Esophagus mucosa (tissue), 1 donor: ENCODE measurements around the gene RTN4RL2. TPM values are rescaled to one million over a fixed set of nuclear protein-coding genes. Genes with fewer than 3 reads are reported as not detected.

Source experiments
- ATAC-seq: fragments of 200-7000 bp; cut with Tn5 transposase; one replicate; pipeline ENCODE4 v1.9.1; 2020
- total RNA-seq: library from RNA; stranded (reverse); gene quantifications from one replicate; pipeline ENCODE4 v1.2.4, GENCODE V29; 2023
- donor health status: DM: yes; HTN: yes; CAD: no.

Gene RTN4RL2
- total RNA-seq, 1 donor from 2014 or later: 0.56 TPM

- no peak for ATAC-seq
Observed at GRCh38 chr11:57463671-57464538, 3.6 kb downstream of the RTN4RL2 start.

- peak; percentile 35 for ATAC-seq
Observed at GRCh38 chr11:57464539-57465181, 4.3 kb downstream of the RTN4RL2 start.

GRCh38 chr11:57466680-57467079 lies 6.4 kb downstream of the RTN4RL2 start:
- ATAC-seq: no peak

GRCh38 chr11:57467508-57468157 lies 7.3 kb downstream of the RTN4RL2 start:
- ATAC-seq: no peak

GRCh38 chr11:57468276-57468675 lies 7.9 kb downstream of the RTN4RL2 start:
- no peak for ATAC-seq

- no peak for ATAC-seq
Observed at GRCh38 chr11:57469268-57469667, 8.9 kb downstream of the RTN4RL2 start.

GRCh38 chr11:57471496-57471895 lies 11.2 kb downstream of the RTN4RL2 start:
- ATAC-seq: no peak

GRCh38 chr11:57473285-57473841 lies 13.0 kb downstream of the RTN4RL2 start:
- ATAC-seq: no peak

- ATAC-seq: no peak
Observed at GRCh38 chr11:57474017-57474802, 13.9 kb downstream of the RTN4RL2 start.

- no peak for ATAC-seq
Observed at GRCh38 chr11:57474803-57475115, 14.4 kb downstream of the RTN4RL2 start.

GRCh38 chr11:57475191-57475590 lies 14.9 kb downstream of the RTN4RL2 start:
- ATAC-seq: no peak

- ATAC-seq: no peak
Observed at GRCh38 chr11:57475671-57476046, 15.3 kb downstream of the RTN4RL2 start.

- peak; percentile 82 for ATAC-seq
Observed at GRCh38 chr11:57476047-57476756, 15.9 kb downstream of the RTN4RL2 start.

- ATAC-seq: peak; percentile 61
Observed at GRCh38 chr11:57476757-57477506, 16.6 kb downstream of the RTN4RL2 start.

GRCh38 chr11:57477507-57478189 lies 17.3 kb downstream of the RTN4RL2 start:
- ATAC-seq: peak; percentile 17

- ATAC-seq: no peak
Observed at GRCh38 chr11:57479021-57479663, 18.8 kb downstream of the RTN4RL2 start.

- no peak for ATAC-seq
Observed at GRCh38 chr11:57479911-57480310, 19.6 kb downstream of the RTN4RL2 start.

GRCh38 chr11:57480409-57481137 lies 20.2 kb downstream of the RTN4RL2 start:
- ATAC-seq: peak; percentile 19

- ATAC-seq: no peak
Observed at GRCh38 chr11:57481315-57481714, 21.0 kb downstream of the RTN4RL2 start.
